GM23338 (cell line): Measurements from ENCODE around the gene PROZ.

ENCODE experiments used
- CREB1 ChIP-seq: fragments of 250-450 bp; sonication (Bioruptor Pico); IDR thresholded peaks from 2 replicates; pipeline ENCODE4 v1.5.0; 2020; ENCODE audit warnings: low read depth, mild to moderate bottlenecking, moderate library complexity
- CTCF ChIP-seq, 2 experiments: fragments of 200-600 bp in 1 of 2; sonication (generic) in 1 of 2; conservative IDR thresholded peaks; 2 replicates each; pipeline versions ENCODE4 v1.5.1 to v1.6.1; 2016 to 2017; ENCODE audit warnings: antibody characterized with exemption in 2 of 2, low read depth in 2 of 2, mild to moderate bottlenecking in 2 of 2, moderate library complexity in 1 of 2
- EZH2 ChIP-seq: fragments of 200-600 bp; sonication (generic); IDR thresholded peaks from one replicate; pipeline ENCODE4 v1.8.0; 2017; ENCODE audit warnings: antibody characterized with exemption, mild to moderate bottlenecking, low read depth; ENCODE audit not compliant: unreplicated experiment
- REST ChIP-seq: IDR thresholded peaks from one replicate; pipeline ENCODE4 v1.6.1; 2018; ENCODE audit warnings: antibody characterized with exemption; ENCODE audit not compliant: unreplicated experiment

GRCh38 chr13:113205428-113205931 is 47.0 kb downstream of the PROZ start:
- TF ChIP-seq CTCF (conservative IDR thresholded peaks at IDR 0.05; ENCODE audit: low read depth in 2 of 2) (no peak), REST (no peak), CREB1 (CRISPR knock-in tag) (no peak), EZH2 (no peak)
